A549 (cell line): ENCODE results near the gene CCDC124. TPM values are rescaled to one million over a fixed set of nuclear protein-coding genes. Genes with fewer than 3 reads are reported as not detected.

Experiments used
- ATAC-seq, 2 experiments: fragments of 200-7000 bp in 1 of 2; fragments of >200 bp in 1 of 2; cut with Nextera tagmentation in 1 of 2; cut with Tn5 transposase in 1 of 2; 3 replicates each; pipeline versions ENCODE4 v1.8.0 to v1.9.1; 2018 to 2020; ENCODE audit warnings: mild to moderate bottlenecking in 1 of 2, moderate library complexity in 1 of 2
- CTCF ChIA-PET: fragments of 300-600 bp; sonication (Branson Sonifier 250); formaldehyde crosslinking; extraction: SDS; loops from one replicate; lab custom pipeline; 2021; ENCODE audit warnings: antibody characterized with exemption, inconsistent platforms; lab: Yijun Ruan, JAX
- POLR2A ChIA-PET: fragments of 350-600 bp; formaldehyde crosslinking; extraction: SDS; loops from one replicate; lab custom pipeline; 2021; ENCODE audit warnings: antibody characterized with exemption, inconsistent platforms; lab: Yijun Ruan, JAX
- DNase-seq, 2 experiments: peaks; one replicate each; pipeline versions ENCODE4 v3.0.0 to v3.0.0-alpha.2; 2011 to 2016; ENCODE audit warnings: low read depth in 1 of 2, low spot score in 1 of 2
- FAIRE-seq: peaks from 2 replicates; lab custom pipeline; 2011; peaks lifted over from hg19 to GRCh38; lab: Jason Lieb, UNC
- H3K27ac ChIP-seq, 2 experiments: fragments of >200 bp; sonication (Bioruptor Twin); formaldehyde crosslinking; 3 replicates each; pipeline ENCODE4 v1.5.1; 2016 to 2017
- H3K4me1 ChIP-seq: fragments of >200 bp; sonication (Bioruptor Twin); formaldehyde crosslinking; 3 replicates; pipeline ENCODE4 v1.6.1; 2016
- H3K4me2 ChIP-seq: fragments of >200 bp; sonication (Bioruptor Twin); formaldehyde crosslinking; 3 replicates; pipeline ENCODE4 v1.6.1; 2016
- H3K4me3 ChIP-seq: fragments of >200 bp; sonication (Bioruptor Twin); formaldehyde crosslinking; 3 replicates; pipeline ENCODE4 v1.5.1; 2016
- H3K9me3 ChIP-seq: fragments of >200 bp; sonication (Bioruptor Twin); formaldehyde crosslinking; 3 replicates; pipeline ENCODE4 v1.6.1; 2016
- CBX2 ChIP-seq: fragments of 200-600 bp; sonication (generic); IDR thresholded peaks from 2 replicates; pipeline ENCODE4 v1.6.1; 2016; ENCODE audit warnings: low read depth, mild to moderate bottlenecking, borderline replicate concordance
- CBX8 ChIP-seq: fragments of 200-600 bp; sonication (generic); IDR thresholded peaks from 2 replicates; pipeline ENCODE4 v1.6.1; 2016
- CEBPB ChIP-seq, 2 experiments: fragments of >200 bp in 1 of 2; sonication (Bioruptor Twin) in 1 of 2; formaldehyde crosslinking in 1 of 2; IDR thresholded peaks; 2 replicates each; pipeline ENCODE4 v1.6.1; 2012 to 2016
- CHD4 ChIP-seq: fragments of 200-600 bp; sonication (generic); IDR thresholded peaks from 2 replicates; pipeline ENCODE4 v1.6.1; 2016; ENCODE audit warnings: antibody characterized with exemption, mild to moderate bottlenecking, borderline replicate concordance
- EHF ChIP-seq: fragments of 250-450 bp; sonication (Bioruptor Pico); IDR thresholded peaks from 2 replicates; pipeline ENCODE4 v1.5.0; 2020; ENCODE audit warnings: mild to moderate bottlenecking
- EHMT2 ChIP-seq: fragments of 200-600 bp; sonication (generic); IDR thresholded peaks from 2 replicates; pipeline ENCODE4 v1.6.1; 2016; ENCODE audit warnings: antibody characterized with exemption, low read depth, mild to moderate bottlenecking, moderate library complexity
- FOSB ChIP-seq: fragments of 250-450 bp; sonication (Bioruptor Pico); IDR thresholded peaks from 2 replicates; pipeline ENCODE4 v1.5.0; 2020; ENCODE audit warnings: mild to moderate bottlenecking, moderate library complexity
- FOSL2 ChIP-seq, 2 experiments: fragments of 450-650 bp in 1 of 2; fragments of >200 bp in 1 of 2; sonication (Bioruptor Twin) in 1 of 2; formaldehyde crosslinking; IDR thresholded peaks; 2 replicates each; pipeline versions ENCODE4 v1.5.0 to v1.6.1; 2016 to 2020; ENCODE audit warnings: mild to moderate bottlenecking in 1 of 2, moderate library complexity in 1 of 2
- FOXS1 ChIP-seq: fragments of 250-450 bp; sonication (Bioruptor Pico); IDR thresholded peaks from 2 replicates; pipeline ENCODE4 v1.5.0; 2020; ENCODE audit warnings: mild to moderate bottlenecking, moderate library complexity
- GATA3 ChIP-seq: IDR thresholded peaks from 2 replicates; pipeline ENCODE4 v1.6.1; 2012; ENCODE audit warnings: borderline replicate concordance
- HDAC2 ChIP-seq: fragments of 200-600 bp; sonication (generic); IDR thresholded peaks from 2 replicates; pipeline ENCODE4 v1.6.1; 2016
- JUN ChIP-seq, 2 experiments: fragments of >200 bp; sonication (Bioruptor Twin); formaldehyde crosslinking; IDR thresholded peaks; 2 replicates in 1 of 2; 3 replicates in 1 of 2; pipeline ENCODE4 v1.6.1; 2016 to 2017
- JUNB ChIP-seq: fragments of >200 bp; sonication (Bioruptor Twin); formaldehyde crosslinking; IDR thresholded peaks from 2 replicates; pipeline ENCODE4 v1.6.1; 2016
- KDM1A ChIP-seq: fragments of 200-600 bp; sonication (generic); IDR thresholded peaks from 2 replicates; pipeline ENCODE4 v1.6.1; 2016; ENCODE audit warnings: low read depth, mild to moderate bottlenecking
- MAFK ChIP-seq: fragments of 450-650 bp; IDR thresholded peaks from 2 replicates; pipeline ENCODE4 v1.6.1; 2014; ENCODE audit not compliant: partially characterized antibody
- MAZ ChIP-seq: fragments of 150-350 bp; IDR thresholded peaks from 2 replicates; pipeline ENCODE4 v1.6.1; 2014; ENCODE audit warnings: antibody characterized with exemption, low read depth, low read length, borderline replicate concordance
- MYC ChIP-seq: IDR thresholded peaks from 2 replicates; pipeline ENCODE4 v1.6.1; 2012; ENCODE audit warnings: mild to moderate bottlenecking, inconsistent platforms, low read length, improper control_type of control experiment, borderline replicate concordance
- NPAS2 ChIP-seq: fragments of 250-450 bp; sonication (Bioruptor Pico); IDR thresholded peaks from 2 replicates; pipeline ENCODE4 v1.8.0; 2022; ENCODE audit warnings: mild to moderate bottlenecking, moderate library complexity, borderline replicate concordance
- POLR2AphosphoS2 ChIP-seq: conservative IDR thresholded peaks from 2 replicates; pipeline ENCODE4 v1.6.1; 2012; ENCODE audit warnings: low read length, improper control_type of control experiment, inconsistent platforms
- RARB ChIP-seq: fragments of 250-450 bp; sonication (Bioruptor Pico); IDR thresholded peaks from 2 replicates; pipeline ENCODE4 v1.8.0; 2021; ENCODE audit warnings: mild to moderate bottlenecking, moderate library complexity
- SMC3 ChIP-seq: fragments of >200 bp; sonication (Bioruptor Twin); formaldehyde crosslinking; IDR thresholded peaks from 3 replicates; pipeline ENCODE4 v1.6.1; 2018; ENCODE audit warnings: inconsistent platforms
- SREBF2 ChIP-seq: fragments of 450-650 bp; IDR thresholded peaks from 2 replicates; pipeline ENCODE4 v1.6.1; 2014; ENCODE audit warnings: mild to moderate bottlenecking, moderate library complexity
- TP53 ChIP-seq: fragments of 250-450 bp; sonication (Bioruptor Pico); IDR thresholded peaks from 2 replicates; pipeline ENCODE4 v1.5.0; 2021; ENCODE audit warnings: mild to moderate bottlenecking, moderate library complexity
- ZC3H11A ChIP-seq: fragments of 450-650 bp; IDR thresholded peaks from 2 replicates; pipeline ENCODE4 v1.6.1; 2014; ENCODE audit warnings: antibody characterized with exemption, mild to moderate bottlenecking
- ZNF302 ChIP-seq: fragments of 250-450 bp; sonication (Bioruptor Pico); IDR thresholded peaks from 2 replicates; pipeline ENCODE4 v1.9.0; 2021; ENCODE audit warnings: inconsistent platforms, mild to moderate bottlenecking, moderate library complexity
- ZSCAN20 ChIP-seq: fragments of 250-450 bp; sonication (Bioruptor Pico); IDR thresholded peaks from 2 replicates; pipeline ENCODE4 v1.8.0; 2022; ENCODE audit warnings: mild to moderate bottlenecking, moderate library complexity
- WGBS: methylation state at CpG from one replicate; pipeline ENCODE4 v1.1.6; 2017; ENCODE audit errors: missing lambda C conversion rate; 5-methylcytosine and 5-hydroxymethylcytosine counted together
- polyA plus RNA-seq, 4 experiments: library from polyadenylated mRNA; depleted of rRNA in 3 of 4; stranded (reverse); fragments of >200 nt; fragmentation: RNase III in 1 of 4; extraction: RNeasy Plus Mini Kit Qiagen cat#74134 plus additional on column Dnase treatment in 1 of 4; gene quantifications; 2 replicates in 3 of 4; 3 replicates in 1 of 4; pipeline ENCODE4 v1.2.3, GENCODE V29; 2011 to 2017
- TF ChIP-seq, protein P1 (sequence below): fragments of >200 bp; sonication (Bioruptor Twin); formaldehyde crosslinking; IDR thresholded peaks from 3 replicates; pipeline ENCODE4 v1.6.1; 2016
- TF ChIP-seq, protein P2 (sequence below): fragments of 450-650 bp; IDR thresholded peaks from 2 replicates; pipeline ENCODE4 v1.6.1; 2014; ENCODE audit warnings: antibody characterized with exemption
- TF ChIP-seq, protein P3 (sequence below): fragments of >200 bp; sonication (Bioruptor Twin); formaldehyde crosslinking; IDR thresholded peaks from 3 replicates; pipeline ENCODE4 v1.5.1; 2016
- TF ChIP-seq, protein P4 (sequence below): IDR thresholded peaks from 2 replicates; pipeline ENCODE4 v1.6.1; 2012; ENCODE audit warnings: low read depth, borderline replicate concordance
- TF ChIP-seq, protein P5 (sequence below): IDR thresholded peaks from 2 replicates; pipeline ENCODE4 v1.6.1; 2012

Gene CCDC124
- polyA plus RNA-seq, 2 of the 4 experiments (the other 2 are of a cell fraction), result 35.4 to 113 TPM

DNA sequence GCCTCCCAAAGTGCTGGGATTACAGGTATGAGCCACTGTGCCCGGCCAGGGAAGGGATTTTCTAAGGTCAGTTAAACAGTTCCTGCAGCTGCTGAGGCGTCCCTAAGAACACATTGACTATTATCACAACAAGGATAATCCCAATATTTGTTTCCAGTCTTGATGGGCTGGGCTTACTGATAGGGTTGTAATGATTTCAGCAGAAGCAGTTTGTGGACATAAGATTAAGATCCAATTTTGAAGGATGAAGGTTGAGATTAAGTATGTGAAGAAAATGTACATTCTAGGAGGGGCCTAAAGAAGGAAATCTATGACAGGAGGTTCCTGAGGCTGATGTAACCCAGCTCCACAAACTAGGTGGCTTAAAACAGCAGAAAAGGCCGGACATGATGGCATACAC lies 10.7 kb upstream of the CCDC124 start:
- no peak for TF ChIP-seq HDAC2
- no peak for TF ChIP-seq FOSB (CRISPR knock-in tag)
- no peak for TF ChIP-seq MAFK
- no peak overlapping the region for H3K4me3 ChIP-seq
- H3K4me1 ChIP-seq, result no peaks in the 10 kb centered on the region
- DNase-seq (no peak), FAIRE-seq (no peak), ATAC-seq (no peak)
- WGBS, result 47% methylated on average over 2 of the region's 3 CpGs
- no peaks in the 10 kb centered on the region for H3K9me3 ChIP-seq
- no peak overlapping the region for H3K4me2 ChIP-seq
- ChIA-PET CTCF (interaction anchor here (1.1 kb wide), 2 partner anchors 10 to 16 kb away, joined by 3 to 4 read pairs; no protein-coding TSS in a partner anchor), POLR2A (no interaction called here)
- no peak overlapping the region for H3K27ac ChIP-seq

DNA sequence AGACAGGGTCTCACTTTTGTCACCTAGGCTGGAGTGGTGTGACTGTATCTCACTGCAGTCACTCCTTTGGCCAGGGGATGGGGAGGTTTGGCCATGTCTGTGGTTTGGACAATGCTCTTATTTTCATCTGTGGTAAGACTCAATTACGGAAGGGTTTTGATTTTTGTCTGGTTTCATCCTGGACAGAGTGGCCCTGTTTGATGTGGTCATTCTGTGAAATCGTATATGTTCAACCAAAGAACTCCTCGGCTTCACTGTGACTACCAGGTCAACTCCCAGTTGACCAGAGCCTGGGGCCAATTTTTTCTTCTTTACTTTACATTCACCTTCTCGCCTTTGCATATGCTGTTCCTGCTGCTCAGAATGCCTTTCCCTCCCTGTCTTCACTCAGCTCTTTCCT lies 6.8 kb upstream of the CCDC124 start:
- no peak for TF ChIP-seq CBX2
- no peak for TF ChIP-seq SREBF2
- no peak for TF ChIP-seq JUN (IDR thresholded peaks at IDR 0.05)
- no peak for TF ChIP-seq MYC
- no peak for TF ChIP-seq GATA3
- no peak for TF ChIP-seq RARB (CRISPR knock-in tag)
- no peak for TF ChIP-seq SMC3
- no peak for TF ChIP-seq JUNB
- TF ChIP-seq KDM1A, result no peak
- TF ChIP-seq, protein P1, sequence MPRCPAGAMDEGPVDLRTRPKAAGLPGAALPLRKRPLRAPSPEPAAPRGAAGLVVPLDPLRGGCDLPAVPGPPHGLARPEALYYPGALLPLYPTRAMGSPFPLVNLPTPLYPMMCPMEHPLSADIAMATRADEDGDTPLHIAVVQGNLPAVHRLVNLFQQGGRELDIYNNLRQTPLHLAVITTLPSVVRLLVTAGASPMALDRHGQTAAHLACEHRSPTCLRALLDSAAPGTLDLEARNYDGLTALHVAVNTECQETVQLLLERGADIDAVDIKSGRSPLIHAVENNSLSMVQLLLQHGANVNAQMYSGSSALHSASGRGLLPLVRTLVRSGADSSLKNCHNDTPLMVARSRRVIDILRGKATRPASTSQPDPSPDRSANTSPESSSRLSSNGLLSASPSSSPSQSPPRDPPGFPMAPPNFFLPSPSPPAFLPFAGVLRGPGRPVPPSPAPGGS, result no peak
- no peak for TF ChIP-seq TP53 (CRISPR knock-in tag)
- no peak for TF ChIP-seq MAZ
- H3K4me3 ChIP-seq, result no peak overlapping the region
- no peak for ATAC-seq
- WGBS, result 45% methylated on average over 4 of the region's 4 CpGs
- H3K9me3 ChIP-seq, result no peaks in the 10 kb centered on the region
- no peak overlapping the region for H3K27ac ChIP-seq
- DNase-seq, result no peak
- FAIRE-seq, result no peak
- H3K4me2 ChIP-seq, result no peak overlapping the region
- POLR2A ChIA-PET, result interaction anchor here (0.6 kb wide), 1 partner anchor 55 kb away, joined by 3 read pairs; no protein-coding TSS in a partner anchor
- CTCF ChIA-PET, result interaction anchor here (1.0 to 1.1 kb wide), 2 partner anchors 50 to 56 kb away, joined by 3 read pairs; no protein-coding TSS in a partner anchor
- H3K4me1 ChIP-seq, result no peaks in the 10 kb centered on the region

DNA sequence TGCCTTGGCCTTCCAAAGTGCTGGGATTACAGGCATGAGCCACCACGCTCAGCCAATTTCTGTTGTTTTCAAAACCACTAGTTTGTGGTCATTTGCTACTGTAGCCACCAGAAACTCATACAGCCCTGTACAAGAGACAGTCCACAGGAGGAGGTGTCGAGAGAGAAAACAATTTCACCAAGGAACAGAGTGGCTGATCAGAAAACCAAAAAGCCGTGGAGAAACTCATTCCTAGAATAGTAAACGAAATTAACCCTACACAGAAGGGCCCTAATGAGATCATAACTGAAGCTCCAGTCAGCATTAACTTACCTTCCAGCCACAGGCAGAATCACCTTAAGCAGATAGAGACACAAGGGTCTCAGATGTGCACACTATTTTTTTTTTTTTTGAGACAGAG lies 3.8 kb upstream of the CCDC124 start:
- FAIRE-seq (no peak), DNase-seq (no peak), ATAC-seq (no peak)
- 51% methylated on average over 3 of the region's 4 CpGs for WGBS
- ChIA-PET CTCF (interaction anchor here (1.0 to 12.4 kb wide), 5 partner anchors 9 to 73 kb away, joined by 3 to 295 read pairs (median 7); partner anchors contain the start of genes RPL18A and SLC5A5), POLR2A (no interaction called here)
- TF ChIP-seq ZC3H11A, result no peak
- TF ChIP-seq, protein P2, sequence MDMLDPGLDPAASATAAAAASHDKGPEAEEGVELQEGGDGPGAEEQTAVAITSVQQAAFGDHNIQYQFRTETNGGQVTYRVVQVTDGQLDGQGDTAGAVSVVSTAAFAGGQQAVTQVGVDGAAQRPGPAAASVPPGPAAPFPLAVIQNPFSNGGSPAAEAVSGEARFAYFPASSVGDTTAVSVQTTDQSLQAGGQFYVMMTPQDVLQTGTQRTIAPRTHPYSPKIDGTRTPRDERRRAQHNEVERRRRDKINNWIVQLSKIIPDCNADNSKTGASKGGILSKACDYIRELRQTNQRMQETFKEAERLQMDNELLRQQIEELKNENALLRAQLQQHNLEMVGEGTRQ, result no peak
- TF ChIP-seq ZSCAN20 (CRISPR knock-in tag), result no peak
- TF ChIP-seq, protein P3, sequence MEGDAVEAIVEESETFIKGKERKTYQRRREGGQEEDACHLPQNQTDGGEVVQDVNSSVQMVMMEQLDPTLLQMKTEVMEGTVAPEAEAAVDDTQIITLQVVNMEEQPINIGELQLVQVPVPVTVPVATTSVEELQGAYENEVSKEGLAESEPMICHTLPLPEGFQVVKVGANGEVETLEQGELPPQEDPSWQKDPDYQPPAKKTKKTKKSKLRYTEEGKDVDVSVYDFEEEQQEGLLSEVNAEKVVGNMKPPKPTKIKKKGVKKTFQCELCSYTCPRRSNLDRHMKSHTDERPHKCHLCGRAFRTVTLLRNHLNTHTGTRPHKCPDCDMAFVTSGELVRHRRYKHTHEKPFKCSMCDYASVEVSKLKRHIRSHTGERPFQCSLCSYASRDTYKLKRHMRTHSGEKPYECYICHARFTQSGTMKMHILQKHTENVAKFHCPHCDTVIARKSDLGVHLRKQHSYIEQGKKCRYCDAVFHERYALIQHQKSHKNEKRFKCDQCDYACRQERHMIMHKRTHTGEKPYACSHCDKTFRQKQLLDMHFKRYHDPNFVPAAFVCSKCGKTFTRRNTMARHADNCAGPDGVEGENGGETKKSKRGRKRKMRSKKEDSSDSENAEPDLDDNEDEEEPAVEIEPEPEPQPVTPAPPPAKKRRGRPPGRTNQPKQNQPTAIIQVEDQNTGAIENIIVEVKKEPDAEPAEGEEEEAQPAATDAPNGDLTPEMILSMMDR, result no peak
- no peak for TF ChIP-seq EHMT2
- TF ChIP-seq, protein P4, sequence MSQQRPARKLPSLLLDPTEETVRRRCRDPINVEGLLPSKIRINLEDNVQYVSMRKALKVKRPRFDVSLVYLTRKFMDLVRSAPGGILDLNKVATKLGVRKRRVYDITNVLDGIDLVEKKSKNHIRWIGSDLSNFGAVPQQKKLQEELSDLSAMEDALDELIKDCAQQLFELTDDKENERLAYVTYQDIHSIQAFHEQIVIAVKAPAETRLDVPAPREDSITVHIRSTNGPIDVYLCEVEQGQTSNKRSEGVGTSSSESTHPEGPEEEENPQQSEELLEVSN, result no peak
- TF ChIP-seq, protein P5, sequence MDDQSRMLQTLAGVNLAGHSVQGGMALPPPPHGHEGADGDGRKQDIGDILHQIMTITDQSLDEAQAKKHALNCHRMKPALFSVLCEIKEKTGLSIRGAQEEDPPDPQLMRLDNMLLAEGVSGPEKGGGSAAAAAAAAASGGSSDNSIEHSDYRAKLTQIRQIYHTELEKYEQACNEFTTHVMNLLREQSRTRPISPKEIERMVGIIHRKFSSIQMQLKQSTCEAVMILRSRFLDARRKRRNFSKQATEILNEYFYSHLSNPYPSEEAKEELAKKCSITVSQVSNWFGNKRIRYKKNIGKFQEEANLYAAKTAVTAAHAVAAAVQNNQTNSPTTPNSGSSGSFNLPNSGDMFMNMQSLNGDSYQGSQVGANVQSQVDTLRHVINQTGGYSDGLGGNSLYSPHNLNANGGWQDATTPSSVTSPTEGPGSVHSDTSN, result no peak
- no peak for TF ChIP-seq NPAS2 (CRISPR knock-in tag)
- no peak for TF ChIP-seq RARB (CRISPR knock-in tag)
- TF ChIP-seq ZNF302 (CRISPR knock-in tag), result no peak
- no peak for TF ChIP-seq CHD4
- no peak for TF ChIP-seq GATA3
- TF ChIP-seq FOXS1, result no peak
- TF ChIP-seq CBX8, result no peak
- TF ChIP-seq MAZ, result no peak
- TF ChIP-seq CBX2, result no peak
- no peak for TF ChIP-seq FOSL2 (IDR thresholded peaks at IDR 0.05)
- no peak for TF ChIP-seq FOSL2 (CRISPR knock-in tag; IDR thresholded peaks at IDR 0.05)
- no peak for TF ChIP-seq CEBPB (IDR thresholded peaks at IDR 0.05)
- no peak for TF ChIP-seq POLR2AphosphoS2
- no peak for TF ChIP-seq EHF (CRISPR knock-in tag)
- Histone ChIP-seq H3K9me3 (no peaks in the 10 kb centered on the region), H3K4me2 (no peak overlapping the region), H3K27ac (no peak overlapping the region), H3K4me3 (no peak overlapping the region), H3K4me1 (peaks cover 6% of the 10 kb centered on the region)
